ACC112 (cell line): ENCODE data around the gene COX15.
A peak's percentile ranks its signal among the peaks of the same experiment; 100 is the strongest.
"Not testable (repeated sequence)": the region's sequence is repeated elsewhere in the genome, so short reads cannot be mapped to it uniquely, and the experiment has no call there.

ENCODE experiments used
- H2AFZ ChIP-seq: fragments of 200-600 bp; sonication (generic); one replicate; pipeline ENCODE4 v1.6.0; 2017; ENCODE audit warnings: antibody characterized with exemption, low read length; ENCODE audit not compliant: unreplicated experiment
- H3K27ac ChIP-seq: fragments of 200-600 bp; sonication (generic); 2 replicates; pipeline ENCODE4 v1.5.1; 2014; ENCODE audit warnings: low read depth, mild to moderate bottlenecking, antibody characterized with exemption, low read length, moderate library complexity
- H3K27me3 ChIP-seq: fragments of 200-600 bp; sonication (generic); 2 replicates; pipeline ENCODE4 v1.6.1; 2014; ENCODE audit warnings: mild to moderate bottlenecking, antibody characterized with exemption, low read length, moderate library complexity, mixed read lengths; ENCODE audit not compliant: insufficient read depth
- H3K36me3 ChIP-seq: fragments of 200-600 bp; sonication (generic); 2 replicates; pipeline ENCODE4 v1.6.1; 2016; ENCODE audit warnings: mild to moderate bottlenecking, antibody characterized with exemption, low read length, moderate library complexity, mixed read lengths; ENCODE audit not compliant: insufficient read depth
- H3K4me1 ChIP-seq: fragments of 200-600 bp; sonication (generic); one replicate; pipeline ENCODE4 v1.6.1; 2016; ENCODE audit warnings: low read length, mixed read lengths; ENCODE audit not compliant: insufficient read depth, unreplicated experiment, control insufficient read depth
- H3K4me3 ChIP-seq: fragments of 200-600 bp; sonication (generic); 2 replicates; pipeline ENCODE4 v1.5.1; 2014; ENCODE audit warnings: mild to moderate bottlenecking, low read depth, low read length
- H3K79me2 ChIP-seq: fragments of 200-600 bp; sonication (generic); one replicate; pipeline ENCODE4 v1.6.0; 2016; ENCODE audit warnings: low read length; ENCODE audit not compliant: control insufficient read depth, unreplicated experiment, insufficient read depth

Gene COX15

GRCh38 chr10:99761365-99761764 is 29.4 kb upstream of the COX15 start:
- Histone ChIP-seq H3K27me3 (no peaks in the 10 kb centered on the region), H3K36me3 (peaks cover 28% of the 10 kb centered on the region), H3K4me1 (peaks cover 5% of the 10 kb centered on the region), H3K4me3 (no peak overlapping the region), H2AFZ (no peak overlapping the region), H3K79me2 (no peaks in the 10 kb centered on the region), H3K27ac (no peak overlapping the region)

- H3K4me1 ChIP-seq = peaks cover 5% of the 10 kb centered on the region
- H3K27me3 ChIP-seq = no peaks in the 10 kb centered on the region
- no peak overlapping the region for H2AFZ ChIP-seq
- H3K79me2 ChIP-seq = no peaks in the 10 kb centered on the region
- no peak overlapping the region for H3K4me3 ChIP-seq
- H3K27ac ChIP-seq = no peak overlapping the region
- peaks cover 28% of the 10 kb centered on the region for H3K36me3 ChIP-seq
These were observed 28.4 kb upstream of the COX15 start for GRCh38 chr10:99760321-99760720.

- Histone ChIP-seq H3K36me3 (peaks cover 35% of the 10 kb centered on the region), H3K79me2 (no peaks in the 10 kb centered on the region), H3K27me3 (no peaks in the 10 kb centered on the region), H3K27ac (peak overlapping the region; percentile 17; the same call in 1 of the 2 replicates), H2AFZ (no peak overlapping the region), H3K4me1 (peaks cover 5% of the 10 kb centered on the region), H3K4me3 (no peak overlapping the region)
These were observed 26.4 kb upstream of the COX15 start for GRCh38 chr10:99758211-99758891.

- Histone ChIP-seq H3K4me3 (no peak overlapping the region), H3K36me3 (peaks cover 42% of the 10 kb centered on the region), H3K27ac (no peak overlapping the region), H2AFZ (no peak overlapping the region), H3K79me2 (no peaks in the 10 kb centered on the region), H3K4me1 (peaks cover 5% of the 10 kb centered on the region), H3K27me3 (no peaks in the 10 kb centered on the region)
These were observed 24.2 kb upstream of the COX15 start for GRCh38 chr10:99756159-99756558.

- no peak overlapping the region for H2AFZ ChIP-seq
- no peaks in the 10 kb centered on the region for H3K79me2 ChIP-seq
- no peaks in the 10 kb centered on the region for H3K27me3 ChIP-seq
- no peak overlapping the region for H3K4me3 ChIP-seq
- H3K27ac ChIP-seq = no peak overlapping the region
- H3K4me1 ChIP-seq = peaks cover 5% of the 10 kb centered on the region
- H3K36me3 ChIP-seq = peaks cover 32% of the 10 kb centered on the region
These were observed 22.7 kb upstream of the COX15 start for GRCh38 chr10:99754670-99755069.

- H3K79me2 ChIP-seq = peaks cover 3% of the 10 kb centered on the region
- H3K36me3 ChIP-seq = peaks cover 28% of the 10 kb centered on the region
These were observed 18.7 kb upstream of the COX15 start for GRCh38 chr10:99750641-99751040.

GRCh38 chr10:99748823-99749451 is 17.0 kb upstream of the COX15 start:
- Histone ChIP-seq H3K79me2 (peaks cover 3% of the 10 kb centered on the region), H3K4me3 (no peak overlapping the region), H3K27ac (no peak overlapping the region), H3K4me1 (no peaks in the 10 kb centered on the region), H3K36me3 (peaks cover 27% of the 10 kb centered on the region), H3K27me3 (no peaks in the 10 kb centered on the region), H2AFZ (no peak overlapping the region)

More at GRCh38 chr10:99750641-99751040, 18.7 kb upstream of the COX15 start:
- no peaks in the 10 kb centered on the region for H3K27me3 ChIP-seq
- no peak overlapping the region for H2AFZ ChIP-seq
- H3K4me3 ChIP-seq = no peak overlapping the region
- no peak overlapping the region for H3K27ac ChIP-seq
- H3K4me1 ChIP-seq = no peaks in the 10 kb centered on the region

GRCh38 chr10:99746166-99746565 is 14.2 kb upstream of the COX15 start:
- not testable (repeated sequence) for H3K79me2 ChIP-seq, H3K27me3 ChIP-seq, H3K27ac ChIP-seq, H3K4me3 ChIP-seq, H2AFZ ChIP-seq
- Histone ChIP-seq H3K4me1 (peaks cover 25% of the 10 kb centered on the region), H3K36me3 (peaks cover 35% of the 10 kb centered on the region)

GRCh38 chr10:99743841-99744240 is 11.9 kb upstream of the COX15 start:
- 0 out of 2 replicates have a peak overlapping the region, but pooled peaks have one; percentile 19 for H3K27ac ChIP-seq

GRCh38 chr10:99742701-99743100 is 10.8 kb upstream of the COX15 start:
- Histone ChIP-seq H3K4me1 (peaks cover 28% of the 10 kb centered on the region), H3K36me3 (peaks cover 48% of the 10 kb centered on the region), H3K27me3 (no peaks in the 10 kb centered on the region), H2AFZ (no peak overlapping the region), H3K79me2 (peaks cover 11% of the 10 kb centered on the region), H3K4me3 (peak overlapping the region; percentile 43), H3K27ac (peak overlapping the region; percentile 60)

More at GRCh38 chr10:99743841-99744240, 11.9 kb upstream of the COX15 start:
- Histone ChIP-seq H3K4me3 (no peak overlapping the region), H3K4me1 (peaks cover 28% of the 10 kb centered on the region), H2AFZ (no peak overlapping the region), H3K27me3 (no peaks in the 10 kb centered on the region), H3K36me3 (peaks cover 52% of the 10 kb centered on the region), H3K79me2 (peaks cover 11% of the 10 kb centered on the region)

GRCh38 chr10:99742254-99742653 is 10.3 kb upstream of the COX15 start:
- Histone ChIP-seq H3K36me3 (peaks cover 52% of the 10 kb centered on the region), H3K79me2 (peaks cover 11% of the 10 kb centered on the region), H3K27me3 (no peaks in the 10 kb centered on the region)

More at GRCh38 chr10:99742254-99742653, 10.3 kb upstream of the COX15 start:
- H3K4me1 ChIP-seq = peaks cover 28% of the 10 kb centered on the region
- H2AFZ ChIP-seq = no peak overlapping the region
- peak overlapping the region; percentile 60 for H3K27ac ChIP-seq
- peak overlapping the region; percentile 43 for H3K4me3 ChIP-seq
